Islet precursor cell (in vitro differentiated cells): ENCODE measurements around the gene CMIP.

Experiments used
- DNase-seq: peaks from one replicate; pipeline ENCODE4 v3.0.0-alpha.2; 2018

Gene CMIP

DNA sequence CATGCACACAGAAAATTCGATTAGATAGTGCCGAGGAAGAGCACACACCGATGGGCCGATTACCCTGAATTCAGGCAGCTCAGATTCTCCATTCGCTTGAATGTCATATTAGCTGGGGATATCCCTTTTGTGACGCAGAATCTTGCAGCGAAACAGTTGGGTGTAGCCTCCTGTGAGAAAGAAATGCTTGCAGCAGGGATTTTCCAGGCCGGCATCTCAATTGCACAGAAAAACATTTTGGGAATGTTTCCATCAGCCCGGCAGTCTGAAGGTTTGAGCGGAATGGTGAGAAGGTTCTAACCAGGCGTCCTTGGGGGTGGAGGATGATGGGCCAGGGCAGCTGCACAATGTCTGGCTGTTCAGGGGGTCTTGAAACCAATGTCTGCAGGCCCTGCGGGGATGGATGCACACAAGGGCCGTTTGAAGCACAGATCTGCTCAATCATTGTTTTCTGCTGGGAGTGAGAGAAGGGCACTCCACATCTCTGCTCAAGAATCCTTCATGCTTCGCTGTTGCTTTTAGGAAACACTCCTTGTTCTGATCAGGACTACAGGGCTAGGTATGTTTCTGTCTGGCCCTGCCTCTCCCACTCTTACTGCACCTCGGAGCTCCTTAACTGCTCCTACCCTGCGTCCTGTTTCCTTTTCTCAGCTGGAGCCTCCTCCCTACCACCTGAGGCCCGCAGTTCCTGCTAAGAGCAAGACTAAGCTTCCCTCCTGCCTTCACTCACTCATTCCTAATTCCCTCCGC lies 94.6 kb downstream of the CMIP start:
- peak; percentile 68 for DNase-seq

- DNase-seq = no peak
These were observed 95.3 kb downstream of the CMIP start for GRCh38 chr16:81539759-81540472.

DNA sequence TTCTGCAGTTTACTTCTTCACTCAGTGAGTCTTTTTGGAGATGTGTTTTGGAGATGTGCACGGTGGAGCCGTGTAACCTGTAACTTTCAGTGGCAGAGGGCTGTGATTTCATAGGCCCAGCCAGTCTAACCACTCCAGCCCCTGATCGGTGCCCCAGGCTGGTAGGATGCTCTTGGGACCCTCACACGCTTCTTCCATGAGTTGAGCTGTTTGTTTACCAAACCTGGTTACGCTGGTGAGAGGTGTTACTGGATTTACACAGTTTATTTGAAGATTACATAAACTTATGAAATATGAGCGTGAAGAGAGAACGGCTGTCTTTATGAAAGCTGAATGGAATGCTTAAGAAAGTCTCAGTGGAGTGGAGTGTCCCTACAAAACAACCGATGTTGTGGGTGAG lies 96.7 kb downstream of the CMIP start:
- DNase-seq = no peak

DNA sequence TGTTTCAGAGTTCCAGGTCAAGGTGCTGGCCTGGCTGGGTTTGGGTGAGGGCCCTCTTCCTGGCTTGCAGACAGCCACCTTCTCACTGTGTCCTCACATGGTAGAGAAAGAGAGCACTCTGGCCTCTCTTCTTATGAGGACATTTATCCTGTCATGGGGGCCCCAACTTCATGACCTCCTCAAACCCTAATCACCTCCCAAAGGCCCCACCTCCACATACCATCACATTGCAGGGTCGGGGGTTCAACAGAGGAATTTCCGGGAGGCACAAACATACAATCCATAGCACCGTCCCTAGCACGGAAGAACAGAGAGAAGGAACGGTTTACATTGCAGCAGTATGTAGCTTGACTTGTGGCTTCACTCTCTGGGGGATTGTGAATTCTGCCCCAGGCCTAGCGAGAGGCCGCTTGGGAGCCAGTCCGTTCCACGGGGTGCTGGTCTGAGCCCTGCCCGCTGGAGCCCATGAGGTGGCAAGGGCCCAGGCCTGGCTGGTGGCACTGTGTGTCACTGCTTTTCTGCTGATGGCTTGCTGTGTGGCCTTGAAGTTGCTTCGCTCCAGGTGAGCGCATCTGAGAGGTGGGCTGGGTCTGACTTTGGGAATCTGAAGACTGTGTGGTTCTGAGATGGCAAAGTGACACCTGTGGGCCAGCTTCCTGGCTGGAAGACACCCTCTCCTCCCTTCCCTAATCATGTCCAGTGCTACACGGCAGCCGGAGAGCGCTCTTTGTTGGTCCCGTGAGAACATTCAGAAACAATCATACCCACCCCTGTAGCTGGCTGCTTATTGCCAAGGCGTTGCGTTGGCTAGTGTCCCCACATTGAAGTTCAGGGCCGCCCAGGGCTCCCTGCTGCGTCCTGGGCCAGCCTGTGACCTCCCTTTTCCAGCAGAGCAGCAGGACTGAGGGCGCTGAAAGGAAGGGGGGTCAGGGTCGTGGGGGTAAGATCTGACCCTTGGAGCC lies 98.3 kb downstream of the CMIP start:
- DNase-seq = no peak

- DNase-seq = no peak
These were observed 99.0 kb downstream of the CMIP start for GRCh38 chr16:81543571-81543970.

DNA sequence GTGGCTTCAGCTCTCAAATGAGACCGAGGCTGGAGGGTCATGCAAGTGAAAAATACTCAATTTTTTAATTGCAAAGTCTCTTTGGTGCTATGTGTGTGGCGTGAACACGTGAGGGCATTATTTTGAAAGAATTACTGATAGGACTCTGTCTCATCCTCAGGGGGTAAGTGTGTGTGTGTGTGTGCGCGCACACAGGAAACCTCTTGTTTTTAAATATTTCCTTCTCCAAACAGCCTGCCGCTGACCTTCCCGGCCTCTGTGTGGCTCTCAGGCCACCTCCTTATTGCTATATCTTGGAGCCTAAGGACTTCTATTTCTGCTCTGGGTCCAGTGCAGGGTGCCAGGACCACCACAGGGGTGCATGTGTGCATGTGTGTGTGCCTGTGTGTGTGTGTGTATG lies 99.7 kb downstream of the CMIP start:
- DNase-seq = no peak

- DNase-seq = no peak
These were observed 100.2 kb downstream of the CMIP start for GRCh38 chr16:81544700-81545271.

DNA sequence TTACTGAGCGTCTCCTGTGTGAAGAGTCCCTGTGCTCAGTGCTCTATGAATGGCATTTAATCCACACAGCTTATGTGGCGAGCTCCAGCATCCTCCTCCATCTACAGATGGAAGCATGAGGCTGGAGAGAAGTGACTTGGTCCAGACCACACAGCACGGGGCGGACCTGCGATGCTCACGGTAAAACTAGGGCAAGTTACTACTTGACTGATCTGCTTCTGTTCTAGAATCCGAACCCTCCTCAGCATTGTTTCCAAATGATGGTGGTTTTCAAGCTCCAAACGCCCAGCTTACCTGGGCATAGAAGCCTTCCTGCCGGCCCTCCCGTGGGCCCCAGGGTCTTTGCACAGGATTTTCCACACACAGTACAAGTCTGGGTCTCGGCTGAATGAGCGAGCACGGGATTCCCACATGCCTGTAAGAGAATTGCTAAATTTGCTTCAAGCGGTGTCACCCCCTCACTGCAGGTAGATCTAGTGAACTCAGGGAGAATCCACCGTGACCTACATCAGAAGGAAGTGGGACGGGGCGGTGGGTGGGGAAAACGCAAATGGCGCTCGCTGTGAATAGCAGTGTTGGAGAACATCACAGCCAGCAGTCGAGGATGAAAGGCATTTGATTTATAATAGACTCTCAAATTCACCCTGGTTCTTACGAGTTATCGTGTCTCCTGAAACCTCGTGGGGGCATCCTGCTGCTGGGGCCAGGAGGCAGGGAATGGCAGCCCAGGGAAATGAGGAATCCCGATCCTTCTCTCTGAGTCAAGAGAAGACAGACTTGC lies 101.1 kb downstream of the CMIP start:
- DNase-seq = no peak

DNA sequence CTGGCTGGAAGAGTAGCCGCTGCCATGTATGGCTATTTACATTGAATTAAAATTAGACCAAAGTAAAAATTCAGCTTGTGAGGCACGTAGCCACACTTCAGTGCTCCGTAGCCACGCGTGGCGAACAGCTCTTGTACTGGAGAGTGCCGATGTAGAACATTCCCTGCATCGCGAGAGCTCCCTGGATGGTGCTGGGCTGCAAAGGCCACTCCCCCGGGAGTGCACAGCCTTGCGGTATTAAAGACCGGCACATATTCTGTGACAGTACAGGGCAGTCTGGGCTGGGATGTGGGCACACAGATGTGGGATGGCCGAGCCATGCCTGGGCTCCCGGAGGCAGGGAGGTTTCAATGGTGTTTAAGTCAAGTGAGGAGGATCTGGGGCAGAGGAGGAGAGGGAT lies 102.2 kb downstream of the CMIP start:
- no peak for DNase-seq

DNA sequence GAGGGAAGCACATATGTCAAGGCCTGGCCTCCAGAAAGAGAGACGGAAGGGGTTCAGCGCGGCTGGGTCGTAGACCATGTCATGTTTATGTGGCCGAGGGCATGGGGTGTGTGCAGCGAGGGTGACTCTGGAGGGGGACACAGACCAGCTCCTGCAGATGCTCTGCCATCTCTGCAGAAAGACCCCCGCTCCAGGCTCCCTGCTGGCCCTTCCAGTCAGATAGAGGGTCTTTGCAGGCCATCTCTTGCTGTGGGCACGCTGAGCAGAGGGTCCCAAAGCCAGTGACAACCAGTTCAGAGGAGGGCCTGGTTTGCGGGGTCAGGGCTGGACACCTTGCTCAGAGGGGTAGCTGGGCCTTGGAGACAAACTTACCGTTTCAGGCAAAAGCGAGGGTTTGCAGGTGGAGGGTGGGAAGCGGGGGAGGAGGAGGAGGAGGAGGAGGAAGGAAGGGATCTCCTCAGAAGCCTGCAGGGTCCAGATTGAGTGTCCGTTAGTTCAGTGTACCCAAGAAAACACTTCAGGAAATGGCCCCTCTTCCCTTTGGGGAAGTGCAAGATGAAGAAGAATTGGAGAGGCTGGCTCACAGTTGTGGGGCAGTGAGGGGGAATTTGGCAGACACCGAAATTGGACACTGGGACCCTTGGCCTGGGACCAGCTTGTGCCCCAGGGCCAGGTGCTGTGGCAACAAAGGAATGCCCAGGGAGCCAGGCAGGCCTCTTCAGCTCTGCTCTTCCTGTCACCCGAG lies 102.8 kb downstream of the CMIP start:
- no peak for DNase-seq

DNA sequence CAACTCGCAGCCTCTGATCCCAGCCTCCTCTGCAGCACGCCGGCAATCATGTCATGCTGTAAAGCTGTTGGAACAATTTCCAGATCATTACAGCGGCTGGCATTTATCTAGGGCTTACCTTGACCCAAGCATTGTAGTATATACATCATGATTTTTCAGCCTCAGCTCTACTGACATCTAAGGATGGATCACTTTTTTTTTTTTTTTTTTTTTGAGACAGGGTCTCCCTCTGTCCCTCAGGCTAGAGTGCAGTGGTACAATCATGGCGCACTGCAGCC lies 103.3 kb downstream of the CMIP start:
- no peak for DNase-seq

- no peak for DNase-seq
These were observed 103.9 kb downstream of the CMIP start for GRCh38 chr16:81548551-81548875.

- no peak for DNase-seq
These were observed 104.4 kb downstream of the CMIP start for GRCh38 chr16:81548876-81549546.

DNA sequence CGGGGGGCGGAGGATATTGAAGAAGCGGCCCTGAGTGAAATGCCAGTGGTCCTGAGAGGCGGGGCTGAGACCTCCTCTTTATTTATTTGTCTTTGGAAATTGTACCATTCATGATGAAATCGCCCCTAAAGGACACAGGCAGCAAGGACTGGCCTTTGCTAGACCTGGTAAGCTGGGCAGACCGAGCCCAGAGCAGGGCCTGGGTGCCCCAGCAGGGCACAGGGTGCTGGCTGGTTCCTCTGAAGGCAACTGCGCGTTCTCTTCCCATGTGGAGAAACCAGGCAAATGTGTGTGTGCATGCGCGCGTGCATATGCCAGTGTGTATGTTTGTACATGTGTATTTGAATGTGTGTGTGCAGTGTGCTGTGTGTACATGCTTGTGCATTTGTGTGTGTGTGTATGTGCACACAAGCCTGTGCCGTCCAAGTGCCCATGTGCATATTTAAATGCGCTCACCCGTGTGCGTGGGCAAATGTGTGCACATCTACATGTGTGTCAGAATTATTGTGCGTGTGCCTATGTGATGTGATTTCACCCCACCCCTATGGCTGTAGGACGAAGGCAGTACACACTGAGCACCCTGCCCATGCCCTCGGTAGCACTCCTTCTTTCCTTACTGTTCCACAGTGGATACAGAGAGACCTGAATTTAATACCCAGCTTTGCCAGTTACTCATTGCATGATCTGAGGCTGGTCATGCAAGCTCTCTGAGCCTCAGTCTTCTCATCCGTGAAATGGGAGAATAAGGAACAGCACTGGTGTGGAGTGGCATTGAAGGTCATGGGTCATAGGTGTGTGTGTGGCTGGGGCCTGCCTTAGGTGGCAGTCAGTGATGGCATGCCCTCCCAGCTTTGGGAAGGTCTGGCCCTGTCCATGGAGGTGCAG lies 105.2 kb downstream of the CMIP start:
- no peak for DNase-seq

DNA sequence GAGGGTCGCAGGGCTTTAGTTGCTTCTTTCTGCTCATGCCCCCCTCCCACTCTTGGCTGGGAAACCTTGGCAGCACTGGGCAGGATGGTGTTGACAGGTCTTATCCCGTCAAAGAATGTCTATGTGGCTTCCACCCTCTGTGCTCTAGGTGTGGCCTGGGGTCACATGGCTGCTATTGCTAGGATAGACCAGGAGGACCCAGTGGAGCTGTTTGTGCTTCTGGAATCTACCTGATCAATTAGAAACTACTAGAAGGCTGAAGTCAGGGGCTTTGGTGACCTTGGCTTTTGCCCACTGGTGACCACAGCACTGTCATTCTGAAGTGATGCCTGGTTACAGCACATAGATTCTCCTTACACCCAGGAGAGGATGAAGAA lies 105.8 kb downstream of the CMIP start:
- DNase-seq = no peak

GRCh38 chr16:81551151-81551808 lies 106.7 kb downstream of the CMIP start:
- DNase-seq = peak; percentile 70

DNA sequence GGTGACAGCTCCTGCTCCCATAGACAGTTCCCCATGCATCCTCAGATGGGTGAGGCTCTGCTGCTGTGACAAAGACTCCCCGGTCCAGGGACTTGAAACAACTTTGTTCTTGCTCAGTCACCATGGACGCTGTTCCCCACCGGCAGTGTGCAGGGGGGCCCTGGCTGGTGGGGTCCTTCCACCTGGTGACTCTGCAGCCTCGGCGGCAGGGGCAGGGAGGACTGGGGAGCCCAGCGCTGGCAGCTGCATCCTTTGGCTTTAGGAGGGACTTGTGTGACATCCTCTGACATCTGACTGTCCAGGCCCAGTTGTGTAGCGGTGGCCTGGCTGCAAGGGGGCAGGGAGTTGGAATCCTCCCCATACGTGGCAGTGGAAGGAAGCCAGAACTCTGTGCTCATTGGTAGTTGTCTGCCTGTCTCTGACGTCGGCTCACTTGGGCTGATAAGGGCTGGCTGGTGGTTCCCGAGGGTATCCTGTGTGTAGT lies 107.3 kb downstream of the CMIP start:
- DNase-seq = no peak

DNA sequence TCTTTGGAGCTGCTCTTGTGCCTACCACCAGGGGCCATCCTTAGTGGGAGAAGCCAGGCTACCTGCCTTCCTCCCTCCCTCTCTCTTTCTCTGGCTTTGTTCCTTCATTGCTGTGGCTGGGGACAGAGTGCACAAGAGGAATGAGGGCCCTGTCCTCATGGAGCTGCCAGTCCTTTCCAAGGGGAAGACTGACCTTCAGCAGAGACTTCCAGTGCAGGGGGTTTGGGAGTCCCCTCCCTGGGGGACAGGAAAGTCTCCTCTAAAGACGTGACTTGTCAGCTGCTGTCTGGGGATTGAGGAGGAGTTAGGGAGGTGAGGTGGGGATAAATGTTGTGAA lies 108.1 kb downstream of the CMIP start:
- DNase-seq = no peak

- peak; percentile 72 for DNase-seq
These were observed 108.6 kb downstream of the CMIP start for GRCh38 chr16:81553080-81553813.
